Measurements from ENCODE around the gene VSIR.

VSIR gene

GRCh38 chr10:71746344-71747037 lies 26.8 kb downstream of the VSIR start:
- DNase-seq (ENCODE audit: extremely low read depth, low read depth), result no peak
- TF ChIP-seq CTCF (IDR thresholded peaks at IDR 0.05; ENCODE audit: low read depth, low read length, missing control alignments), result no peak
- H3K4me3 ChIP-seq (replicated peaks; ENCODE audit: low read depth, low read length), result no peak overlapping the region

- no peak for TF ChIP-seq CTCF (IDR thresholded peaks at IDR 0.05; ENCODE audit: low read depth, low read length, missing control alignments)
- DNase-seq (ENCODE audit: extremely low read depth, low read depth), result no peak
- H3K4me3 ChIP-seq (replicated peaks; ENCODE audit: low read depth, low read length), result no peak overlapping the region
Measured at GRCh38 chr10:71745664-71746250, 27.6 kb downstream of the VSIR start.

- no peak for TF ChIP-seq CTCF (IDR thresholded peaks at IDR 0.05; ENCODE audit: low read depth, low read length, missing control alignments)
- DNase-seq (ENCODE audit: extremely low read depth, low read depth), result no peak
- no peak overlapping the region for H3K4me3 ChIP-seq (replicated peaks; ENCODE audit: low read depth, low read length)
Measured at GRCh38 chr10:71744897-71745663, 28.2 kb downstream of the VSIR start.

GRCh38 chr10:71743866-71744265 lies 29.5 kb downstream of the VSIR start:
- no peak overlapping the region for H3K4me3 ChIP-seq (replicated peaks; ENCODE audit: low read depth, low read length)
- no peak for TF ChIP-seq CTCF (IDR thresholded peaks at IDR 0.05; ENCODE audit: low read depth, low read length, missing control alignments)

GRCh38 chr10:71743089-71743838 lies 30.1 kb downstream of the VSIR start:
- H3K4me3 ChIP-seq (replicated peaks; ENCODE audit: low read depth, low read length), result no peak overlapping the region
- TF ChIP-seq CTCF (IDR thresholded peaks at IDR 0.05; ENCODE audit: low read depth, low read length, missing control alignments), result no peak
- no peak for DNase-seq (ENCODE audit: extremely low read depth, low read depth)

More at GRCh38 chr10:71743866-71744265, 29.5 kb downstream of the VSIR start:
- no peak for DNase-seq (ENCODE audit: extremely low read depth, low read depth)

GRCh38 chr10:71742301-71743088 lies 30.8 kb downstream of the VSIR start:
- no peak for TF ChIP-seq CTCF (IDR thresholded peaks at IDR 0.05; ENCODE audit: low read depth, low read length, missing control alignments)
- no peak overlapping the region for H3K4me3 ChIP-seq (replicated peaks; ENCODE audit: low read depth, low read length)
- no peak for DNase-seq (ENCODE audit: extremely low read depth, low read depth)
